Mesendoderm (in vitro differentiated cells): ENCODE measurements around the gene XRN1.
"Not testable (repeated sequence)": the region's sequence is repeated elsewhere in the genome, so short reads cannot be mapped to it uniquely, and the experiment has no call there.

Experiments
- DNase-seq: peaks from one replicate; pipeline ENCODE4 v3.0.0; 2013
- H2AK5ac ChIP-seq: 2 replicates; pipeline ENCODE4 v1.6.1; 2013; ENCODE audit warnings: low read length, inconsistent platforms
- H2BK120ac ChIP-seq: 2 replicates; pipeline ENCODE4 v1.6.1; 2013; ENCODE audit warnings: low read depth, mild to moderate bottlenecking, low read length, moderate library complexity, mixed read lengths
- H2BK15ac ChIP-seq: replicated peaks from 2 replicates; pipeline ENCODE4 v1.6.1; 2013; ENCODE audit warnings: low read depth, mild to moderate bottlenecking, moderate library complexity
- H2BK5ac ChIP-seq: 2 replicates; pipeline ENCODE4 v1.6.1; 2013; ENCODE audit warnings: low read length, inconsistent platforms
- H3K18ac ChIP-seq: 2 replicates; pipeline ENCODE4 v1.6.1; 2013; ENCODE audit warnings: mild to moderate bottlenecking, low read length, mixed read lengths
- H3K23ac ChIP-seq: one replicate; pipeline ENCODE4 v1.6.1; 2013; ENCODE audit warnings: low read length
- H3K27ac ChIP-seq: 2 replicates; pipeline ENCODE4 v1.5.1; 2013; ENCODE audit warnings: low read depth, mild to moderate bottlenecking, inconsistent platforms, low read length, moderate library complexity
- H3K27me3 ChIP-seq: 2 replicates; pipeline ENCODE4 v1.6.1; 2013; ENCODE audit warnings: low read length, control low read depth, mild to moderate bottlenecking, inconsistent platforms; ENCODE audit not compliant: insufficient read depth, poor library complexity
- H3K36me3 ChIP-seq: 2 replicates; pipeline ENCODE4 v1.6.1; 2013; ENCODE audit warnings: low read length, inconsistent platforms; ENCODE audit not compliant: control insufficient read depth, insufficient read depth
- H3K4ac ChIP-seq: one replicate; pipeline ENCODE4 v1.6.1; 2013; ENCODE audit warnings: low read depth, mild to moderate bottlenecking, low read length, moderate library complexity
- H3K4me1 ChIP-seq: 2 replicates; pipeline ENCODE4 v1.6.1; 2013; ENCODE audit warnings: low read depth, low read length, inconsistent platforms; ENCODE audit not compliant: control insufficient read depth
- H3K4me2 ChIP-seq: 2 replicates; pipeline ENCODE4 v1.6.1; 2013; ENCODE audit warnings: low read length
- H3K4me3 ChIP-seq: 2 replicates; pipeline ENCODE4 v1.5.1; 2013; ENCODE audit warnings: mild to moderate bottlenecking, low read length
- H3K56ac ChIP-seq: one replicate; pipeline ENCODE4 v1.6.1; 2013; ENCODE audit warnings: low read length
- H3K79me1 ChIP-seq: 2 replicates; pipeline ENCODE4 v1.6.1; 2013; ENCODE audit warnings: low read length, inconsistent platforms
- H3K79me2 ChIP-seq: 2 replicates; pipeline ENCODE4 v1.6.1; 2013; ENCODE audit warnings: mild to moderate bottlenecking, low read length; ENCODE audit not compliant: control insufficient read depth, insufficient read depth
- H3K9ac ChIP-seq: 2 replicates; pipeline ENCODE4 v1.6.1; 2013; ENCODE audit warnings: low read length, inconsistent platforms
- H4K5ac ChIP-seq: one replicate; pipeline ENCODE4 v1.6.1; 2013; ENCODE audit warnings: low read length
- H4K8ac ChIP-seq: one replicate; pipeline ENCODE4 v1.6.1; 2013; ENCODE audit warnings: low read depth, mild to moderate bottlenecking, control low read depth, low read length, moderate library complexity
- WGBS: extraction: QIAGEN DNeasy Blood & Tissue Kit; methylation state at CpG from one replicate; pipeline ENCODE4 v1.1.7; 2013; ENCODE audit warnings: low lambda C conversion rate, missing lambda C conversion rate; ENCODE audit not compliant: insufficient coverage; ENCODE audit errors: extremely low coverage; 5-methylcytosine and 5-hydroxymethylcytosine counted together

The XRN1 gene

DNA sequence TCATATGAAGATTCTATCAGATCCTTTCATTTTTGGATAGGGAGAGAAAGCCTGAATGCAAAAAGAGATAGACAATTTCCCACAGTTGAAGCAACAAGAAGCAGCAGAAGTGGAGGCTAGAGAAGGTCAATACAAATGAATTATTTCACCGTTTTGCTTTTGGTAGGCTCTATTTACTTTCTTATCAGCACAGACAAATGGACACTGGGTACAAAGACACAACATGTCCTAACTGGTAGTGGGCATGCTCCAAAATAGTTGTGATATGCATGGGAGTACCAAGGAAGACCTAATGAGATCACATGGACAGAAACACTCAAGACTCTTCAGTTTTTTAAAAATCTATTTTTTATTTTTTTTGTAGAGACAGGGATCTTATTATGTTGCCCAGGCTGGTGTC, 99.4 kb downstream of the XRN1 start:
- H2BK15ac ChIP-seq = no peak overlapping the region
- no peaks in the 10 kb centered on the region for H3K27me3 ChIP-seq
- no peak overlapping the region for H4K8ac ChIP-seq
- H3K23ac ChIP-seq = no peak overlapping the region
- H3K79me1 ChIP-seq = no peaks in the 10 kb centered on the region
- no peaks in the 10 kb centered on the region for H3K4me1 ChIP-seq
- H3K36me3 ChIP-seq = no peaks in the 10 kb centered on the region
- H2BK120ac ChIP-seq = no peak overlapping the region
- DNase-seq = no peak
- WGBS = no CpG with 5 or more reads among the region's 1 CpG
- H3K9ac ChIP-seq = no peak overlapping the region
- no peaks in the 10 kb centered on the region for H3K79me2 ChIP-seq
- no peak overlapping the region for H4K5ac ChIP-seq
- H2AK5ac ChIP-seq = no peak overlapping the region
- no peak overlapping the region for H3K56ac ChIP-seq
- H3K18ac ChIP-seq = no peak overlapping the region
- H3K27ac ChIP-seq = no peak overlapping the region
- no peak overlapping the region for H2BK5ac ChIP-seq
- H3K4me2 ChIP-seq = no peak overlapping the region
- H3K4me3 ChIP-seq = no peak overlapping the region
- no peak overlapping the region for H3K4ac ChIP-seq

DNA sequence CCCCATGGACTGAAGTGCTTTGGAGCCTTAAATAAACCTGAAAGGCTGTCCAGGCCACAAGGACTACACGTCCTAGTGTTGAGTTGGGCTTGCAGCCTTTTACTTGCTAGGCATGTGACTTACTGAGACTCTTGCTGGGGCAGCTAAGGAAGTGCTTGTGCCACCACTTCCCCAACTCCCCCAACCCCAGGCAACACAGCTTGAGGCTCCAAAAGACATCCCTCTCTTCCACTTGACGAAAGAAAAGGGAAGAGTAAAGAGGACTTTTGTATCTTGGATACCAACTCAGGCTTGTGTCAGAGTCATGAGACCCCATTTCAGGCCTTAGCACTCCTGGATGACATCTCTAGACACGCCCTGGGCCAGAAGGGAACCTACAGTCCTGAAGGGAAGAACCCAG, 109.8 kb downstream of the XRN1 start:
- no peaks in the 10 kb centered on the region for H3K79me2 ChIP-seq
- H2AK5ac ChIP-seq = no peak overlapping the region
- no peak overlapping the region for H4K8ac ChIP-seq
- no peak overlapping the region for H2BK15ac ChIP-seq
- no peak overlapping the region for H4K5ac ChIP-seq
- H3K9ac ChIP-seq = no peak overlapping the region
- no peak overlapping the region for H3K56ac ChIP-seq
- H3K4me2 ChIP-seq = no peak overlapping the region
- H3K36me3 ChIP-seq = no peaks in the 10 kb centered on the region
- no peak for DNase-seq
- no peak overlapping the region for H3K4ac ChIP-seq
- no peak overlapping the region for H3K27ac ChIP-seq
- H3K4me3 ChIP-seq = no peak overlapping the region
- H3K4me1 ChIP-seq = no peaks in the 10 kb centered on the region
- H3K27me3 ChIP-seq = no peaks in the 10 kb centered on the region
- H2BK5ac ChIP-seq = no peak overlapping the region
- no peak overlapping the region for H3K23ac ChIP-seq
- WGBS = no CpG with 5 or more reads among the region's 3 CpGs
- H2BK120ac ChIP-seq = no peak overlapping the region
- no peaks in the 10 kb centered on the region for H3K79me1 ChIP-seq
- no peak overlapping the region for H3K18ac ChIP-seq

- no peak overlapping the region for H2BK15ac ChIP-seq
- H3K36me3 ChIP-seq = no peaks in the 10 kb centered on the region
- H3K79me1 ChIP-seq = no peaks in the 10 kb centered on the region
- H3K23ac ChIP-seq = no peak overlapping the region
- H3K4me3 ChIP-seq = no peak overlapping the region
- no peak overlapping the region for H2AK5ac ChIP-seq
- no peak overlapping the region for H3K18ac ChIP-seq
- H2BK5ac ChIP-seq = no peak overlapping the region
- H4K5ac ChIP-seq = no peak overlapping the region
- no peak overlapping the region for H2BK120ac ChIP-seq
- H3K4me1 ChIP-seq = no peaks in the 10 kb centered on the region
- no peak overlapping the region for H3K4ac ChIP-seq
- H3K56ac ChIP-seq = no peak overlapping the region
- no CpG with 5 or more reads among the region's 2 CpGs for WGBS
- no peak overlapping the region for H4K8ac ChIP-seq
- no peak overlapping the region for H3K27ac ChIP-seq
- H3K9ac ChIP-seq = no peak overlapping the region
- H3K4me2 ChIP-seq = no peak overlapping the region
- DNase-seq = no peak
- H3K79me2 ChIP-seq = no peaks in the 10 kb centered on the region
- no peaks in the 10 kb centered on the region for H3K27me3 ChIP-seq
These were observed 115.4 kb downstream of the XRN1 start for GRCh38 chr3:142332390-142332789.

DNA sequence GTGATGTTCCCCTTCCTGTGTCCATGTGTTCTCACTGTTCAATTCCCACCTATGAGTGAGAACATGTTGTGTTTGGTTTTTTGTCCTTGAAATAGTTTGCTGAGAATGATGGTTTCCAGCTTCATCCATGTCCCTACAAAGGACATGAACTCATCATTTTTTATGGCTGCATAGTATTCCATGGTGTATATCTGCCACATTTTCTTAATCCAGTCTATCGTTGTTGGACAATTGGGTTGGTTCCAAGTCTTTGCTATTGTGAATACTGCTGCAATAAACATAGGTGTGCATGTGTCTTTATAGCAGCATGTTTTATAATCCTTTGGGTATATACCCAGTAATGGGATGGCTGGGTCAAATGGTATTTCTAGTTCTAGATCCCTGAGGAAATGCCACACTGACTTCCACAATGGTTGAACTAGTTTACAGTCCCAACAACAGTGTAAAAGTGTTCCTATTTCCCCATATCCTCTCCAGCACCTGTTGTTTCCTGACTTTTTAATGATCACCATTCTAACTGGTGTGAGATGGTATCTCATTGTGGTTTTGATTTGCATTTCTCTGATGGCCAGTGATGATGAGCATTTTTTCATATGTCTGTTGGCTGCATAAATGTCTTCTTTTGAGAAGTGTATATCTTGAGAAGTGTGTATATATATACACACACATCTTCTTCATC, 123.4 kb downstream of the XRN1 start:
- H3K27me3 ChIP-seq, H3K4me2 ChIP-seq, H3K4me1 ChIP-seq, H3K27ac ChIP-seq, H4K8ac ChIP-seq, H3K36me3 ChIP-seq, DNase-seq, H3K4me3 ChIP-seq, H3K56ac ChIP-seq, H3K4ac ChIP-seq, H2BK15ac ChIP-seq, H3K79me1 ChIP-seq, H2BK5ac ChIP-seq, H2AK5ac ChIP-seq, H4K5ac ChIP-seq, H3K79me2 ChIP-seq, H2BK120ac ChIP-seq, H3K9ac ChIP-seq, H3K23ac ChIP-seq, H3K18ac ChIP-seq: not testable (repeated sequence)
- no CpG with 5 or more reads among the region's 1 CpG for WGBS

- Histone ChIP-seq H3K4me2 (no peak overlapping the region), H4K5ac (no peak overlapping the region), H3K36me3 (no peaks in the 10 kb centered on the region), H3K23ac (no peak overlapping the region), H3K4me1 (no peaks in the 10 kb centered on the region), H3K18ac (no peak overlapping the region), H2BK5ac (no peak overlapping the region), H2BK15ac (no peak overlapping the region), H2BK120ac (no peak overlapping the region), H3K4ac (no peak overlapping the region), H3K56ac (no peak overlapping the region), H4K8ac (no peak overlapping the region), H3K79me1 (no peaks in the 10 kb centered on the region), H3K4me3 (no peak overlapping the region), H3K27me3 (no peaks in the 10 kb centered on the region), H2AK5ac (no peak overlapping the region), H3K79me2 (no peaks in the 10 kb centered on the region), H3K9ac (no peak overlapping the region), H3K27ac (no peak overlapping the region)
- DNase-seq = no peak
- WGBS = no CpG with 5 or more reads among the region's 3 CpGs
These were observed 127.9 kb downstream of the XRN1 start for GRCh38 chr3:142319912-142320311.

DNA sequence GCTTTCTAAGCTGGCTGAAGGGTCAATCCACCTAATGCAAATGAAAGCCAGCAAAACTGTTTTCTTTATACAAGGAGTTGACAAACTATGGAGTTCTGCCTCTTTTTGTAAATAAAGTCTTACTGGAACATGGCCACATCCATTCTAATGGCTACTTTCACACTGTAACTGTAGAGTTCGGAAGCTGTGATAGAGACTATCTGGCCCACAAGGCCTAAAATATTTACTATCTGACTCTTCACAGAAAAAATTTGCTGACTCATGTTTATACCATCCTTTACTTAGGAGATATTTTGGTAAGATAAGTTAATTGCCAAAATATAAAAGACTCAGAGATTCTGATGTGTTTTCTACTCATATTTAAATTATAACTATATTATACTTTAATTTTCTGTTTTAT, 128.7 kb downstream of the XRN1 start:
- Histone ChIP-seq H4K8ac (no peak overlapping the region), H3K9ac (no peak overlapping the region), H3K23ac (no peak overlapping the region), H3K4me3 (no peak overlapping the region), H2BK5ac (no peak overlapping the region), H2BK15ac (no peak overlapping the region), H3K4ac (no peak overlapping the region), H3K36me3 (no peaks in the 10 kb centered on the region), H3K4me2 (no peak overlapping the region), H3K4me1 (no peaks in the 10 kb centered on the region), H3K79me2 (no peaks in the 10 kb centered on the region), H3K56ac (no peak overlapping the region), H2BK120ac (no peak overlapping the region), H4K5ac (no peak overlapping the region), H3K18ac (no peak overlapping the region), H3K27me3 (no peaks in the 10 kb centered on the region), H3K79me1 (no peaks in the 10 kb centered on the region), H2AK5ac (no peak overlapping the region), H3K27ac (no peak overlapping the region)
- WGBS = no CpG with 5 or more reads among the region's 1 CpG
- DNase-seq = peak; percentile 23
